Panc1 (cell line): ENCODE measurements around the gene MEIS1. TPM values are rescaled to one million over a fixed set of nuclear protein-coding genes. Genes with fewer than 3 reads are reported as not detected.
A peak's percentile ranks its signal among the peaks of the same experiment; 100 is the strongest.

Experiments
- ATAC-seq: fragments of 200-7000 bp; cut with Tn5 transposase; 2 replicates; pipeline ENCODE4 v1.9.1; 2020; ENCODE audit warnings: mild to moderate bottlenecking, moderate library complexity
- BruUV-seq: library from RNA; stranded (reverse); fragments of 400-500 nt; replicated peaks from 2 replicates; lab custom pipeline; 2021; lab: Mats Ljungman, UMichigan
- CTCF ChIA-PET: fragments of 300-600 bp; sonication (Branson Sonifier 250); formaldehyde crosslinking; loops from one replicate; lab custom pipeline; 2022; ENCODE audit warnings: antibody characterized with exemption; lab: Charles Lee
- POLR2A ChIA-PET: fragments of 300-600 bp; sonication (Branson Sonifier 250); formaldehyde crosslinking; loops from one replicate; lab custom pipeline; 2022; ENCODE audit warnings: antibody characterized with exemption; lab: Charles Lee
- DNase-seq: peaks from one replicate; pipeline ENCODE4 v3.0.0-alpha.2; 2010; ENCODE audit warnings: low read depth, low spot score
- H3K27ac ChIP-seq: 2 replicates; pipeline ENCODE4 v1.5.1; 2011; ENCODE audit warnings: mild to moderate bottlenecking, low read length, inconsistent platforms
- H3K27me3 ChIP-seq: fragments of 200-500 bp; sonication (Bioruptor generic); 2 replicates; pipeline ENCODE4 v1.6.0; 2014; ENCODE audit warnings: low read length, inconsistent platforms; ENCODE audit not compliant: control insufficient read depth, insufficient read depth
- H3K36me3 ChIP-seq: fragments of 200-500 bp; sonication (Bioruptor generic); 2 replicates; pipeline ENCODE4 v1.5.1; 2014; ENCODE audit warnings: inconsistent platforms, mild to moderate bottlenecking, low read length, moderate library complexity; ENCODE audit not compliant: control insufficient read depth, insufficient read depth
- H3K4me1 ChIP-seq: 2 replicates; pipeline ENCODE4 v1.5.1; 2011; ENCODE audit warnings: inconsistent platforms, mild to moderate bottlenecking, low read length, moderate library complexity; ENCODE audit not compliant: control insufficient read depth, insufficient read depth
- H3K4me3 ChIP-seq, 2 experiments: 2 replicates each; pipeline ENCODE4 v1.5.1; 2011 to 2012; ENCODE audit warnings: low read depth in 2 of 2, low read length in 2 of 2, mild to moderate bottlenecking in 2 of 2, inconsistent platforms in 1 of 2, moderate library complexity in 1 of 2
- H3K9me3 ChIP-seq: fragments of 200-500 bp; sonication (Bioruptor generic); 2 replicates; pipeline ENCODE4 v1.5.1; 2014; ENCODE audit warnings: low read depth, mild to moderate bottlenecking, inconsistent platforms, low read length, moderate library complexity; ENCODE audit not compliant: control insufficient read depth, insufficient read depth
- POLR2AphosphoS5 ChIP-seq: IDR thresholded peaks from 2 replicates; pipeline ENCODE4 v1.6.1; 2012; ENCODE audit warnings: mild to moderate bottlenecking, low read depth, low read length, moderate library complexity
- SIN3A ChIP-seq: IDR thresholded peaks from 2 replicates; pipeline ENCODE4 v1.6.1; 2012; ENCODE audit warnings: low read depth, mild to moderate bottlenecking, low read length, moderate library complexity, borderline replicate concordance; ENCODE audit not compliant: insufficient read depth
- TCF7L2 ChIP-seq: IDR thresholded peaks from 2 replicates; pipeline ENCODE4 v1.6.1; 2011; ENCODE audit warnings: mild to moderate bottlenecking, low read depth, low read length, inconsistent platforms
- in situ Hi-C: cut with HindIII; loops from 2 replicates; pipeline ENCODE4 v1.10.0; 2016; ENCODE audit warnings: low sequenced_read_pairs, low pct_unique_long_range_greater_than_20kb
- intact Hi-C: fragments of 100-400 bp; cut with micrococcal nuclease; formaldehyde crosslinking; loops from one replicate; pipeline ENCODE4 v1.10.0; 2022; ENCODE audit not compliant: unreplicated experiment
- total RNA-seq: library from RNA; stranded (reverse); gene quantifications from one replicate; pipeline ENCODE4 v1.2.1, GENCODE V29; 2021; ENCODE audit not compliant: unreplicated experiment
- TF ChIP-seq, protein P1 (sequence below): fragments of 450-650 bp; IDR thresholded peaks from 2 replicates; pipeline ENCODE4 v1.5.1; 2017; ENCODE audit warnings: mild to moderate bottlenecking
- TF ChIP-seq, protein P2 (sequence below), 2 experiments: IDR thresholded peaks; 2 replicates each; pipeline ENCODE4 v1.6.1; 2011 to 2012; ENCODE audit warnings: low read depth in 2 of 2, control low read depth in 1 of 2, low read length in 1 of 2, mild to moderate bottlenecking in 1 of 2, moderate library complexity in 1 of 2; ENCODE audit not compliant: insufficient read depth in 1 of 2

MEIS1 gene
- total RNA-seq, 1 experiment from 2014 or later = 2.0 TPM

DNA sequence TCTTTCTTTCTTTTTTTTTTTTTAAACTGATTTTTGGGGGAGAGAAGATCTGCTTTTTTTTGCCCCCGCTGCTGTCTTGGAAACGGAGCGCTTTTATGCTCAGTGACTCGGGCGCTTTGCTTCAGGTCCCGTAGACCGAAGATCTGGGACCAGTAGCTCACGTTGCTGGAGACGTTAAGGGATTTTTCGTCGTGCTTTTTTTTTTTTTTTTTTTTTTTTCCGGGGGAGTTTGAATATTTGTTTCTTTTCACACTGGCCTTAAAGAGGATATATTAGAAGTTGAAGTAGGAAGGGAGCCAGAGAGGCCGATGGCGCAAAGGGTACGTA lies 587 bp downstream of the MEIS1 start:
- Histone ChIP-seq H3K36me3 (no peaks in the 10 kb centered on the region), H3K27me3 (peaks cover 12% of the 10 kb centered on the region; the same call in 1 of the 2 replicates), H3K4me1 (peaks cover 6% of the 10 kb centered on the region), H3K9me3 (no peaks in the 10 kb centered on the region), H3K27ac (no peak overlapping the region), H3K4me3 (peak overlapping the region; percentile 71 to 83)
- no TSS peak for BruUV-seq
- POLR2A ChIA-PET = no interaction called here
- TF ChIP-seq SIN3A (no peak), TCF7L2 (no peak), POLR2AphosphoS5 (no peak)
- TF ChIP-seq, protein P1, sequence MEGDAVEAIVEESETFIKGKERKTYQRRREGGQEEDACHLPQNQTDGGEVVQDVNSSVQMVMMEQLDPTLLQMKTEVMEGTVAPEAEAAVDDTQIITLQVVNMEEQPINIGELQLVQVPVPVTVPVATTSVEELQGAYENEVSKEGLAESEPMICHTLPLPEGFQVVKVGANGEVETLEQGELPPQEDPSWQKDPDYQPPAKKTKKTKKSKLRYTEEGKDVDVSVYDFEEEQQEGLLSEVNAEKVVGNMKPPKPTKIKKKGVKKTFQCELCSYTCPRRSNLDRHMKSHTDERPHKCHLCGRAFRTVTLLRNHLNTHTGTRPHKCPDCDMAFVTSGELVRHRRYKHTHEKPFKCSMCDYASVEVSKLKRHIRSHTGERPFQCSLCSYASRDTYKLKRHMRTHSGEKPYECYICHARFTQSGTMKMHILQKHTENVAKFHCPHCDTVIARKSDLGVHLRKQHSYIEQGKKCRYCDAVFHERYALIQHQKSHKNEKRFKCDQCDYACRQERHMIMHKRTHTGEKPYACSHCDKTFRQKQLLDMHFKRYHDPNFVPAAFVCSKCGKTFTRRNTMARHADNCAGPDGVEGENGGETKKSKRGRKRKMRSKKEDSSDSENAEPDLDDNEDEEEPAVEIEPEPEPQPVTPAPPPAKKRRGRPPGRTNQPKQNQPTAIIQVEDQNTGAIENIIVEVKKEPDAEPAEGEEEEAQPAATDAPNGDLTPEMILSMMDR = no peak
- TF ChIP-seq, protein P2, sequence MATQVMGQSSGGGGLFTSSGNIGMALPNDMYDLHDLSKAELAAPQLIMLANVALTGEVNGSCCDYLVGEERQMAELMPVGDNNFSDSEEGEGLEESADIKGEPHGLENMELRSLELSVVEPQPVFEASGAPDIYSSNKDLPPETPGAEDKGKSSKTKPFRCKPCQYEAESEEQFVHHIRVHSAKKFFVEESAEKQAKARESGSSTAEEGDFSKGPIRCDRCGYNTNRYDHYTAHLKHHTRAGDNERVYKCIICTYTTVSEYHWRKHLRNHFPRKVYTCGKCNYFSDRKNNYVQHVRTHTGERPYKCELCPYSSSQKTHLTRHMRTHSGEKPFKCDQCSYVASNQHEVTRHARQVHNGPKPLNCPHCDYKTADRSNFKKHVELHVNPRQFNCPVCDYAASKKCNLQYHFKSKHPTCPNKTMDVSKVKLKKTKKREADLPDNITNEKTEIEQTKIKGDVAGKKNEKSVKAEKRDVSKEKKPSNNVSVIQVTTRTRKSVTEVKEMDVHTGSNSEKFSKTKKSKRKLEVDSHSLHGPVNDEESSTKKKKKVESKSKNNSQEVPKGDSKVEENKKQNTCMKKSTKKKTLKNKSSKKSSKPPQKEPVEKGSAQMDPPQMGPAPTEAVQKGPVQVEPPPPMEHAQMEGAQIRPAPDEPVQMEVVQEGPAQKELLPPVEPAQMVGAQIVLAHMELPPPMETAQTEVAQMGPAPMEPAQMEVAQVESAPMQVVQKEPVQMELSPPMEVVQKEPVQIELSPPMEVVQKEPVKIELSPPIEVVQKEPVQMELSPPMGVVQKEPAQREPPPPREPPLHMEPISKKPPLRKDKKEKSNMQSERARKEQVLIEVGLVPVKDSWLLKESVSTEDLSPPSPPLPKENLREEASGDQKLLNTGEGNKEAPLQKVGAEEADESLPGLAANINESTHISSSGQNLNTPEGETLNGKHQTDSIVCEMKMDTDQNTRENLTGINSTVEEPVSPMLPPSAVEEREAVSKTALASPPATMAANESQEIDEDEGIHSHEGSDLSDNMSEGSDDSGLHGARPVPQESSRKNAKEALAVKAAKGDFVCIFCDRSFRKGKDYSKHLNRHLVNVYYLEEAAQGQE (IDR thresholded peaks at IDR 0.05; ENCODE audit: insufficient read depth in 1 of 2, low read depth in 2 of 2, low read length in 1 of 2) = no peak
- CTCF ChIA-PET = interaction anchor here (0.7 kb wide), 3 partner anchors 11 to 671 kb away, joined by 3 to 8 read pairs (median 4); no protein-coding TSS in a partner anchor
- no peak for DNase-seq
- no peak for ATAC-seq
- intact Hi-C loops = loop anchor here (2.0 kb wide), 1 partner anchor 139 kb away; no protein-coding TSS in a partner anchor
- in situ Hi-C loops = no loop called here

DNA sequence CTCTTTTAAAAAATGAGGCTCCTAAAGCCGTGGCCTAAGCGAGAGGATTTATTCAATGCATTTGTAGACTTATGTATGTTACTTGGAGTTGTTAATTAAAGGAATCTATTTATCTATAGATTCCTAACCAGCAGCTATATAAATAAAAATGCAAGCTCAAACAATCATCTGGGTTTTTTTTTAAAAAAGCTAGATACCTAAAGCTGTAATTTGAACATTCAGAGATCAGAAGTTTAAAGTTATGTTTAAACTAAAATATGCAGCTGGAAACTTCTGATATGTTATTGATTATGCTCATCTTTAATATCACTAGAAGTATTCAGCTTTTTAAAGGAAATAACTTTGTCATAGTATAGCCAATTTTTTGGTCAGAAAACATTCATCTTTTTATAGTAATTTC lies 1.0 kb downstream of the MEIS1 start:
- no TSS peak for BruUV-seq
- no peak for ATAC-seq
- in situ Hi-C loops = no loop called here

More for the DNA sequence above, 1.0 kb downstream of the MEIS1 start:
- Histone ChIP-seq H3K9me3 (no peaks in the 10 kb centered on the region), H3K27me3 (peaks cover 12% of the 10 kb centered on the region; the same call in 1 of the 2 replicates), H3K4me1 (peaks cover 6% of the 10 kb centered on the region), H3K4me3 (peak overlapping the region; percentile 71 to 83), H3K27ac (no peak overlapping the region), H3K36me3 (no peaks in the 10 kb centered on the region)
- TF ChIP-seq POLR2AphosphoS5 (no peak), TCF7L2 (no peak), SIN3A (no peak)
- TF ChIP-seq, protein P1 = no peak
- TF ChIP-seq, protein P2 (IDR thresholded peaks at IDR 0.05; ENCODE audit: insufficient read depth in 1 of 2, low read depth in 2 of 2, low read length in 1 of 2) = no peak
- no peak for DNase-seq
- ChIA-PET POLR2A (no interaction called here), CTCF (interaction anchor here (0.7 kb wide), 2 partner anchors 10 to 240 kb away, joined by 4 to 8 read pairs; no protein-coding TSS in a partner anchor)
- intact Hi-C loops = loop anchor here (2.0 kb wide), 1 partner anchor 139 kb away; no protein-coding TSS in a partner anchor
